Spleen (tissue), 11 donors: ENCODE results near the gene MLLT10. TPM values are rescaled to one million over a fixed set of nuclear protein-coding genes. Genes with fewer than 3 reads are reported as not detected.

Experiments
- DNase-seq: peaks from one replicate; pipeline ENCODE4 v3.0.0-alpha.2; 2020
- H3K27ac ChIP-seq, 8 donors: fragments of 200-600 bp; sonication (generic) in 7 of 8; 1 replicate in 4 of 8; 2 replicates in 4 of 8; pipeline versions ENCODE4 v1.5.0 to v1.8.0; 2016 to 2021; ENCODE audit warnings: inconsistent platforms in 4 of 8, mild to moderate bottlenecking in 4 of 8, moderate library complexity in 1 of 8
- H3K27me3 ChIP-seq, 7 donors: fragments of 200-600 bp; sonication (generic) in 6 of 7; replicated peaks in 1 of 7; 1 replicate in 4 of 7; 2 replicates in 3 of 7; pipeline versions ENCODE4 v1.5.0 to v1.8.0; 2016 to 2021; ENCODE audit warnings: inconsistent platforms in 3 of 7, mild to moderate bottlenecking in 1 of 7
- H3K36me3 ChIP-seq, 6 donors: fragments of 200-600 bp; sonication (generic) in 5 of 6; 1 replicate in 4 of 6; 2 replicates in 2 of 6; pipeline versions ENCODE4 v1.5.0 to v1.8.0; 2016 to 2021; ENCODE audit warnings: inconsistent platforms in 2 of 6
- H3K4me1 ChIP-seq, 6 donors: fragments of 200-600 bp; sonication (generic) in 5 of 6; 1 replicate in 3 of 6; 2 replicates in 3 of 6; pipeline versions ENCODE4 v1.5.0 to v1.8.0; 2016 to 2021; ENCODE audit warnings: inconsistent platforms in 3 of 6
- H3K4me3 ChIP-seq, 8 donors: fragments of 200-600 bp; sonication (generic) in 7 of 8; 1 replicate in 4 of 8; 2 replicates in 4 of 8; pipeline versions ENCODE4 v1.5.0 to v1.8.0; 2016 to 2021; ENCODE audit warnings: inconsistent platforms in 4 of 8, mild to moderate bottlenecking in 4 of 8, moderate library complexity in 2 of 8
- H3K9me3 ChIP-seq, 8 donors: fragments of 200-600 bp; sonication (generic) in 7 of 8; 1 replicate in 4 of 8; 2 replicates in 4 of 8; pipeline versions ENCODE4 v1.5.0 to v1.8.0; 2016 to 2021; ENCODE audit warnings: inconsistent platforms in 4 of 8
- POLR2A ChIP-seq, 3 donors: fragments of 450-650 bp; IDR thresholded peaks; one replicate each; pipeline ENCODE4 v1.5.1; 2017; ENCODE audit warnings: antibody characterized with exemption in 3 of 3, mild to moderate bottlenecking in 1 of 3
- POLR2AphosphoS5 ChIP-seq, 3 donors: sonication (generic); formaldehyde crosslinking; IDR thresholded peaks; one replicate each; pipeline ENCODE4 v1.5.1; 2017; ENCODE audit warnings: antibody characterized with exemption in 3 of 3
- WGBS, 5 donors: extraction: QIAGEN DNeasy Blood & Tissue Kit in 3 of 5; methylation state at CpG; one replicate each; pipeline versions ENCODE4 v1.1.5 to v1.1.7; 2013 to 2018; 5-methylcytosine and 5-hydroxymethylcytosine counted together
- intact Hi-C: fragments of 100-400 bp; cut with DNase I; formaldehyde crosslinking; loops from one replicate; pipeline ENCODE4 v1.15.0; 2023; ENCODE audit warnings: low total_unique reads
- polyA plus RNA-seq, 3 donors: library from polyadenylated mRNA; stranded (reverse); fragments of 200-250 nt; gene quantifications; one replicate each; pipeline ENCODE4 v1.2.1, GENCODE V29; 2013
- total RNA-seq, 7 donors: library from RNA; depleted of rRNA in 3 of 7; stranded (reverse); fragments of >200 nt in 3 of 7; fragmentation: NEBNext Ultra II Directional in 4 of 7; extraction: Animal tissue kit (Norgen Biotek cat#: 25700) in 4 of 7; gene quantifications; one replicate each; pipeline versions ENCODE4 v1.1.0 to v1.2.1, GENCODE V29; 2016 to 2021
- TF ChIP-seq, protein P1 (sequence below), 11 experiments: fragments of 200-600 bp in 7 of 11; fragments of 450-650 bp in 4 of 11; sonication (generic) in 4 of 11; IDR thresholded peaks in 8 of 11; conservative IDR thresholded peaks in 3 of 11; 1 replicate in 7 of 11; 2 replicates in 4 of 11; pipeline versions ENCODE4 v1.4.0 to v1.8.0; 2016 to 2021; ENCODE audit warnings: antibody characterized with exemption in 11 of 11, inconsistent platforms in 4 of 11, mild to moderate bottlenecking in 1 of 11
- donor health status: healthy with polysubstance abuse.
- donor health status: DM: no; HTN: no; CAD: no; lungs with moderate emphysema.
- donor health status: DM: no; HTN: no; CAD: no.
- donor health status: Bipolar disorder and iron deficiency.
- donor health status: healthy.
- donor health status: DM: no; HTN: no; CAD: no.
- donor health status: DM: yes; HTN: yes; CAD: no.

Gene MLLT10
- total and polyA plus RNA-seq, 10 donors, result 9.5 to 58.1 (median 43.0) TPM

DNA sequence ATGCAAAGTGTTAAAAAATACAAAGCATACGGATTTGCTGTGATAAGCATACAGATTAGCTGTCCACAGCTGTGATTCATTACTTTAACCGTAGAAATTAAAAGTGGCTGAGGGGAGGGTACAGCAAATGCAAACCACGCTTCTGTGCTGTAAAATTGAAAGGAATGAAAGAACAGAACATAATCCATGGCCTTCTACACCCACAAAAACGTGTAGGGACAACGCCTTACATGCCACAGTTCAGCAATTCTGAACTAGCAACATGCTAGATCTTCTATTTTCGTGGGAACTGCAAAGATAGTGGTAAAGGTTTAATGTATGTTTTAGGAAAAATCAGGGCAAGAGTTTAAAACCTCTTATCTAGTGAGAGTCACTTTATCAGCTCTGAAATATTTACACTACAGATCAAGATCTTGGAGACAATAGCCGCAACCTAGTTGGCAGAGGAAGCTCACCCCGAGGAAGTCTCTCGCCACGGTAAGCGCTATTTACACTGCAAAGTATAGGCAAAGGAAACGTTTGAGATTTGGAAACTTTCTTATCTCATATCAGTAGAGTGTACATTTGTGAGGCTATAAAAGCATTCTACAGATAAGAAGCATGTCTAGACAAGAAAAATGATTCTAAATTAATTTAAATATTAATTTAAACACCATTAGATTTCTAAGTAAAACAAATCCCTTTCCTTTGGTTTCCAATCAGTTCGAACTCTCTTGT, 193.6 kb downstream of the MLLT10 start:
- intact Hi-C loops, result no loop called here

DNA sequence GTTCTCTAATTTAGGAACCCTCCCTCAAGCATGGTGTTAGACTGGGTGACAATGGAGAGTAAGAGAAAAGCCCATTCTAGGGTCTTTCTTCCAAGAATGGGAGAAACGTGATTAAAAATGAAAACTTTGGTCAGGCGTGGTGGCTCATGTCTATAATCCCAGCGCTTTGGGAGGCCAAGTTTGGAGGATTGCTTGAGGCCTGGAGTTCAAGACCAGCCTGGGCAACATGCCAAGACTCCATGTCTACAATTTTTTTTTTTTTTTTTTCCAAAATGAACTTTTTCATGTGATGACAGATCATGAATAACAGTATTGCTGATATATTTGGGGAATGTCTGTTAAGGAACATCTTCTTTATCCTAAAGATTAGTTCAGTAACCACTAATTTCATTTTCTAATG, 194.6 kb downstream of the MLLT10 start:
- H3K4me3 ChIP-seq, result no peak overlapping the region
- H3K27me3 ChIP-seq, result no peaks in the 10 kb centered on the region
- H3K4me1 ChIP-seq, result peaks cover 0 to 35% (median 13%) of the 10 kb centered on the region in 6 donors
- intact Hi-C loops, result no loop called here
- WGBS, 5 donors, result 90 to 96% (median 93%) methylated on average over 3 of the region's 3 CpGs
- no peak overlapping the region for H3K27ac ChIP-seq
- no peak for DNase-seq
- H3K36me3 ChIP-seq, result peaks cover 0 to 68% (median 3%) of the 10 kb centered on the region in 6 donors
- TF ChIP-seq, protein P1, sequence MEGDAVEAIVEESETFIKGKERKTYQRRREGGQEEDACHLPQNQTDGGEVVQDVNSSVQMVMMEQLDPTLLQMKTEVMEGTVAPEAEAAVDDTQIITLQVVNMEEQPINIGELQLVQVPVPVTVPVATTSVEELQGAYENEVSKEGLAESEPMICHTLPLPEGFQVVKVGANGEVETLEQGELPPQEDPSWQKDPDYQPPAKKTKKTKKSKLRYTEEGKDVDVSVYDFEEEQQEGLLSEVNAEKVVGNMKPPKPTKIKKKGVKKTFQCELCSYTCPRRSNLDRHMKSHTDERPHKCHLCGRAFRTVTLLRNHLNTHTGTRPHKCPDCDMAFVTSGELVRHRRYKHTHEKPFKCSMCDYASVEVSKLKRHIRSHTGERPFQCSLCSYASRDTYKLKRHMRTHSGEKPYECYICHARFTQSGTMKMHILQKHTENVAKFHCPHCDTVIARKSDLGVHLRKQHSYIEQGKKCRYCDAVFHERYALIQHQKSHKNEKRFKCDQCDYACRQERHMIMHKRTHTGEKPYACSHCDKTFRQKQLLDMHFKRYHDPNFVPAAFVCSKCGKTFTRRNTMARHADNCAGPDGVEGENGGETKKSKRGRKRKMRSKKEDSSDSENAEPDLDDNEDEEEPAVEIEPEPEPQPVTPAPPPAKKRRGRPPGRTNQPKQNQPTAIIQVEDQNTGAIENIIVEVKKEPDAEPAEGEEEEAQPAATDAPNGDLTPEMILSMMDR (IDR thresholded peaks at IDR 0.05 in 8 of 11, conservative IDR thresholded peaks at IDR 0.05 in 3 of 11), result no peak
- TF ChIP-seq POLR2A (IDR thresholded peaks at IDR 0.05) (no peak), POLR2AphosphoS5 (IDR thresholded peaks at IDR 0.05) (no peak)
- H3K9me3 ChIP-seq, result no peaks in the 10 kb centered on the region

More for the DNA sequence above, 193.6 kb downstream of the MLLT10 start:
- peaks cover 0 to 58% (median 0%) of the 10 kb centered on the region in 6 donors for H3K36me3 ChIP-seq
- 49 to 52% (median 51%) methylated on average over 13 of the region's 13 CpGs for WGBS, 5 donors
- peaks cover 0 to 35% (median 13%) of the 10 kb centered on the region in 6 donors for H3K4me1 ChIP-seq
- no peaks in the 10 kb centered on the region for H3K9me3 ChIP-seq
- no peak overlapping the region for H3K27ac ChIP-seq
- H3K27me3 ChIP-seq, result no peaks in the 10 kb centered on the region
- H3K4me3 ChIP-seq, result no peak overlapping the region
- no peak for TF ChIP-seq POLR2AphosphoS5 (IDR thresholded peaks at IDR 0.05)
- no peak for TF ChIP-seq POLR2A (IDR thresholded peaks at IDR 0.05)
- TF ChIP-seq, protein P1 (IDR thresholded peaks at IDR 0.05 in 8 of 11, conservative IDR thresholded peaks at IDR 0.05 in 3 of 11), result no peak
- DNase-seq, result no peak

DNA sequence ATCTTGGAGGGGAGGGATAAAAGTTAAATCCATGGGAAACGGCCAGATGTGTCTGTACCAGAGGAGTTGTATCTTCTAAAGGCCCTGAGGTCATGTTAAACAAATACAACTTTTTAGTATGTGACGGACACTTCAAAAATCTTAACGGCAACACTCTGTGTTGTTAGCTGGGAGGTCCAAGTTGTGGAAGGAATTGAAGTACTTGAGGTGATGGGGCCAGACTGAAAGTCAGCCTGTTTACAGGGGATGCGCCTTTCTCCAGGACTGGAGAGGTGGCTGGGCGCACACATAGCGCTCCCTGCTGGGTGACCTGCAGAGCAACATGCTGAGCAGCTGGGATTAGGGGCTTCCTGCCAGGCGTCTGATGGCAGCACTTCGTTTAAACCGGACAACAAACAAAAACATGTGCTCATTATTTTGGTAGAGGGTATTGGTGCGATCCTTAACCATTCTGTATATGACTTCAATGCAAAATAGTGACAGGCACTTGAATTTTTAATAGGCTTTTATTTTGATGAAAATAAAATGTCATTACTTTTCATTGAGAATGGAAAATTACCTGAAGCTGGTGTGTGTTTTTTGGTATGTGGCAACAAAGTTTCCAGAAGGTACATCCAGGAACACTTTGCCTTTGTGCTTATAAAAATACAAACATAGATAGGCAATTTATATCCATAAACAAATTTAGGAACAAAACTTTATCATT, 198.2 kb downstream of the MLLT10 start:
- Histone ChIP-seq H3K4me3 (no peak overlapping the region), H3K4me1 (peaks cover 0 to 23% (median 0%) of the 10 kb centered on the region in 6 donors), H3K36me3 (peaks cover 0 to 87% (median 21%) of the 10 kb centered on the region in 6 donors), H3K9me3 (no peaks in the 10 kb centered on the region), H3K27me3 (no peaks in the 10 kb centered on the region), H3K27ac (no peak overlapping the region)
- peak; percentile 82 for DNase-seq
- 39 to 50% (median 45%) methylated on average over 10 of the region's 10 CpGs for WGBS, 5 donors
- peak in 2 of 3 donors; percentile 30 to 54 for TF ChIP-seq POLR2AphosphoS5 (IDR thresholded peaks at IDR 0.05)
- no peak for TF ChIP-seq POLR2A (IDR thresholded peaks at IDR 0.05)
- TF ChIP-seq, protein P1 (IDR thresholded peaks at IDR 0.05 in 8 of 11, conservative IDR thresholded peaks at IDR 0.05 in 3 of 11), result peak; percentile 20 to 83 (median 69)
- intact Hi-C loops, result loop anchor here (5.0 kb wide), 1 partner anchor 235 kb away; no protein-coding TSS in a partner anchor

DNA sequence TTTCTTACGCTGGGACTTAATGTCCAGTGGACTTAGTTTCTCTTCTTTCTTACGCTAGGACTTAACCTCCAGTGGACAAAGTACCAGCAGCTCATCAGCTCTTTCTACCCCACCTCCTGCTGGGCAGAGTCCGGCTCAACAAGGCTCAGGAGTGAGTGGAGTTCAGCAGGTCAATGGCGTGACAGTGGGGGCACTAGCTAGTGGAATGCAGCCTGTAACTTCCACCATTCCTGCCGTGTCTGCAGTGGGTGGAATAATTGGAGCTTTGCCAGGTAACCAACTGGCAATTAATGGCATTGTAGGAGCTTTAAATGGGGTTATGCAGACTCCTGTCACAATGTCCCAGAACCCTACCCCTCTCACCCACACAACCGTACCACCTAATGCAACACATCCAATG, 199.7 kb downstream of the MLLT10 start:
- TF ChIP-seq POLR2AphosphoS5 (IDR thresholded peaks at IDR 0.05) (peak in 1 of 3 donors; percentile 5), POLR2A (IDR thresholded peaks at IDR 0.05) (no peak)
- DNase-seq, result no peak
- 86 to 92% (median 87%) methylated on average over 6 of the region's 6 CpGs for WGBS, 5 donors
- Histone ChIP-seq H3K9me3 (no peaks in the 10 kb centered on the region), H3K4me3 (no peak overlapping the region), H3K36me3 (peaks cover 0 to 87% (median 23%) of the 10 kb centered on the region in 6 donors), H3K4me1 (peaks cover 0 to 16% (median 0%) of the 10 kb centered on the region in 6 donors), H3K27me3 (no peaks in the 10 kb centered on the region), H3K27ac (no peak overlapping the region)
- intact Hi-C loops, result loop anchor here (5.0 kb wide), 1 partner anchor 236 kb away; no protein-coding TSS in a partner anchor
